HG02884 (cell line): Measurements from ENCODE around the gene YEATS4.

Source experiments
- ATAC-seq: cut with Tn5 transposase; IDR thresholded peaks from one replicate; pipeline ENCODE4 v1.9.1; 2021; ENCODE audit warnings: mild to moderate bottlenecking, moderate library complexity; ENCODE audit not compliant: unreplicated experiment

Gene YEATS4

DNA sequence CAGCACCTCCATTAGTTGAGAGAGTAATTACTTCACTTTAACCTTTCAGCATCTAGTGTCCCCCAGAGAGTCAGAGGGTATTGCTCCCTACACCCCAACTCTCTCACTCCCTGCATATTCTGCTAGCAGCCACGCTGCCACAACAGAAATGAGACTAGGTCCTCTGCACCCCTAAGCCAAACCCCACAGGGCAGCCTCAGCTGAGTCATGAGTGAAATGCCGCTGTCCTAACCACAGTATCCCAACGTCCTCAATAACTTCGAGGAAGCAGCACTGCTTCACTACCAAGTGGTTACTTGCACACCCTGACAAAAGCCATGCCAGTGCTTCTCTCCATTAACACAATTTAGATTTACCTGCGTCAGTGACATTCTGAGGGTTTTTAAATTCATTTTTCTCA lies 18.2 kb upstream of the YEATS4 start:
- ATAC-seq, result no peak

DNA sequence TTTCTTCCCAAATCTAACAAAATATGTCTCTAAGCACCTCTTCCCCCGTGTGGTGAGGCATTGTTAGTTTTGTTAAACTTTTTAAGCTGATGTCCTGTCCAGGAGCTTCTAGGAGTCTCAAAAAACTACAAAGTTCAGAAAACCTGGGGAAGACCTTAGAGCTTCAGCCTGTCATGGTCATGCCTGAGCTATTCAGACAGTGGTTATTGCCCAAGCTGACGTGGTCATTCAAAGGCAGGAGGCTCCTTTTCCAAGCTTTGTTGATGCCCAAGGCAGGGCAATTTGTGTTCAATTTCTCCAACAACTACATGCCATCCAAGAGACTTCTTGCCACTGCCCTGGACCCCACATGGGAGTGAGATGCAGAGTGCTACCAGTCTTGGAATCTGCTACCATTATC lies 17.1 kb upstream of the YEATS4 start:
- ATAC-seq, result no peak

DNA sequence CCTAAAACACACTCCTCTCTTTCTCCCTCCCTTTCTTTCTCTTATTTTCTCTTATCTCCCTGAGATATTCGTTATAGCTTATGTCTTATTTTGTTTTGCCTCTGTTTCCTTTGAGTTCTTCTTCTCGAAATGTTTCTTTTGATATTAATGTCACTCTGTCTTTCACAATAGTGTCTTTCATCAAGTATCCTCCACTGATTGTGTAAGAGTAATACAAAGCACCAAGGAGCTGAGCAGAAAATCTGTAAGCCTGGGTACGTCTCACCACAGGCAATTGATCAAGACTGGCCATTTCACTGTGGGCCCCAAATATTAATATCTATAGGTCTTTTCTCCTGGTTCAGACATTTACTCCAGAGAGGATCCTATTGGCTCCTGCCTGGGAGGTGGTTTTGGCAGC lies 16.2 kb upstream of the YEATS4 start:
- no peak for ATAC-seq

DNA sequence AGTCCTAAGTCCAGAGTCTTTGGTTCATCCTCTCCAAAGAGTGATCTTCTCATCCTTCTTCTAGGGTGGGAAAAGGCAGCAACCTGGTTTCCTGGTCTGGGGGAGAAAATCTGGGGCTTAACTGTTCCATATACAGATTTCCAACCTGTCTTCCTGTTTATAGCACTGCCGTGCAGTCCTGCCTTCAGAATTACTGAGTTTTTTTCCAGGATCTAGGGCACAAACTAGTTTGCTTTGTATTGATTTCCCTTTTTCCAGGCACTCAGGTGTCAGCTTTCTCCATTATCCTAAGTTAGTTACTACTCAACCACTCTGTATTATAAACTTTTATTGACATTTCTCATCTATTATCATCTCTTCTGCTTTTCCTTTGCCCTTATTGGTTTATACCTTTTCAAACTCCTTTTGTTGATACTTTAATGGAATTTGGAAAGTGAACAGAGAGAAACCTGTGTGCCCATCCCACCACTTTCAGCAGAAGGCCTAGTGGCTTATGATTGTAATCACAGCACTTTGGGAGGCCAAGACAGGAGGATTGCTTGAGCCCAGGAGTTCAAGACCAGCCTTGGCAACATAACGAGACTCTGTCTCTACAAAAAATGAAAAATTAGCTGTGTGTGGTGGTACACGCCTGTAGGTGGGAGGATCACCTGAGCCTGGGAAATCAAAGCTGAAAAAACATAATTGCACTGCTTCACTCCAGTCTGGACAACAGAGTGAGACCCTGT lies 15.5 kb upstream of the YEATS4 start:
- ATAC-seq, result no peak

DNA sequence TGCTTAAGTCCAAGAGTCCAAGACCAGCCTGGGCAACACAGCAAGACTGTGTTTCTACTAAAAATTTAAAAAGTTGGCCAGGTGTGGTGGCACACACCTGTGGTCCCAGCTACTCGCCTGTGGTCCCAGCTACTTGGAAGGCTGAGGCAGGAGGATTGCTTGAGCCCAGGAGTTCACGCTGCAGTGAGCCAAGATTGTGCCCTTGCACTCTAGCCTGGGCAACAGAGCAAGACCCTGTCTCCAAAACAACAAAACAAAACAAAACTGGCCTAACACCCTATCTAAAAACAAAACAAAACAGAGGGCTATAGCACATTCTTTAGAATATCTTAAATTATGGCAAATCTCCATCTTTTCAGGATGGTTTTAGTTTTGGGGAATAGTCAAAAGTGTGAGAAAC lies 14.5 kb upstream of the YEATS4 start:
- ATAC-seq, result no peak

DNA sequence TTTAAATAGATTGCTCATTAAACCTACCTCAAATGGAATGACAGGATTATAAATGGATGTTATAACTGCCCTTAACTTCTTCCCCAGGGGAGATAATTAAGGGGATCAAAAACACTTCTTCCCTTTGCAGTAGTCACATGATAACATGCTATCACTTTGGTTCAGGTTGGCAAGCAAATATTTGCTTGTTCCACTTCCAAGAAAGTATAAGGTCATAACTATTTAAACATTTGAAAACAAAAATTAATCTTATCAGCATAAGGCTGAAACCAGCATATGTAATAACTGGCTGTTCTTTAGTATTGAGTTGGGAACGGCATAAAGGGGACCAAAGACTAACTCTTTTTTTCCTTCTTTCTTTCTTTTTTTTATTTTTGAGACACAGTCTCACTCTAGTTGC lies 13.8 kb upstream of the YEATS4 start:
- no peak for ATAC-seq

DNA sequence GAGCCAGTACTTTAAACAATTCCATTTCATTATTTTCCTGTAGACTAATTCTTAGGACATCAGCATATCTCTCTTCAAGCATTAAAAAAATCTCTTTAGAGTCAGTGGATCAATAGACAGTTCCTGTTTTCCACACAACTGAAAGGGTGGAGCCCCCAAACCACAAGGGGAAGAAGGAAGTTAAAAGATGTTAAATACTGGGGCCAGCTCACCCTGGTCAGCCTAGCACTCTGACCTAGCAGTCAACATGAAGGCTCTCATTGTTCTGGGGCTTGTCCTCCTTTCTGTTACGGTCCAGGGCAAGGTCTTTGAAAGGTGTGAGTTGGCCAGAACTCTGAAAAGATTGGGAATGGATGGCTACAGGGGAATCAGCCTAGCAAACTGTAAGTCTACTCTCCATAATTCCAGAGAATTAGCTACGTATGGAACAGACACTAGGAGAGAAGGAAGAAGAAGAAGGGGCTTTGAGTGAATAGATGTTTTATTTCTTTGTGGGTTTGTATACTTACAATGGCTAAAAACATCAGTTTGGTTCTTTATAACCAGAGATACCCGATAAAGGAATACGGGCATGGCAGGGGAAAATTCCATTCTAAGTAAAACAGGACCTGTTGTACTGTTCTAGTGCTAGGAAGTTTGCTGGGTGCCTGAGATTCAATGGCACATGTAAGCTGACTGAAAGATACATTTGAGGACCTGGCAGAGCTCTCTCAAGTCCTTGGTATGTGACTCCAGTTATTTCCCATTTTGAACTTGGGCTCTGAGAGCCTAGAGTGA lies 11.2 kb upstream of the YEATS4 start, which contains the start of gene LYZ:
LYZ (plus strand) TSS at position 220 of the 777 bp plus-strand sequence; CDS start at position 248, 28 bp downstream.
- ATAC-seq, result no peak

DNA sequence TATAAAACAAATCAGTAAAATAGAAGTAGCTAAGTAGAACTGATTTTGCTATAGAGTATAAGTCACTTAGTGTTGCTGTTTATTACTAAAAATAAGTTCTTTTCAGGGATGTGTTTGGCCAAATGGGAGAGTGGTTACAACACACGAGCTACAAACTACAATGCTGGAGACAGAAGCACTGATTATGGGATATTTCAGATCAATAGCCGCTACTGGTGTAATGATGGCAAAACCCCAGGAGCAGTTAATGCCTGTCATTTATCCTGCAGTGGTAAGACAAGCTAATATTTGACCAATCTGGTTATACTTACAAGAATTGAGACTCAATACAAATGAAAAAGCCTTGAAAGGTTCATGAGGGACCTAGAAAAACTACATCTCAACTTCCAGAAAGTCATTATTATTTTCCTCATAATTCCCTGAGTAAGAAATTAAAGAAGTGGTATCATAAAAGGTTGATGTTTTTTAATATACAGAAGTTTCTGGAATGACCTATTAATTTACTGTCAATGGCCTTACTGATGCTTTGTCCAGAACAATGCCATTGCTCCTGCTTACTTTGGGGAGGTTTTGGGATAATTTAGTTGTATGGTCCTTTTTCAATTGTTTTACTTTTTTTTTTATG lies 9.4 kb upstream of the YEATS4 start:
- no peak for ATAC-seq

DNA sequence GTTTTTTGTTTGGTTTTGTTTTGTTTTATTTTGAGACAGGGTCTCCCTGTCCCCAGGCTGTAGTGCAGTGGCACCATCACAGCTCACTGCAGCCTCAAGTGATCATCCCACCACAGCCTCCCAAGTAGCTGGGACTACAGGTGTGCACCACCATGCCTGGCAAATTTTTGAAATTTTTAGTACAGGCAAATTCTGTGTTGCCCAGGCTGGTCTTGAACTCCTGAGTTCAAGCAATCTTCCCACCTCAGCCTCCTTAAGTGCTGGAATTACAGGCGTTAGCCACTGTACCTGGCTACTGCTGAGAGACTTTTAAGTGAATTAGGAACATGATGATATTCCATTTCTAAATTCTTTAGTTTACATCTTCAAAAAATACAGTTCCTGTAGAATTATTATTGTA lies 8.8 kb upstream of the YEATS4 start:
- no peak for ATAC-seq

DNA sequence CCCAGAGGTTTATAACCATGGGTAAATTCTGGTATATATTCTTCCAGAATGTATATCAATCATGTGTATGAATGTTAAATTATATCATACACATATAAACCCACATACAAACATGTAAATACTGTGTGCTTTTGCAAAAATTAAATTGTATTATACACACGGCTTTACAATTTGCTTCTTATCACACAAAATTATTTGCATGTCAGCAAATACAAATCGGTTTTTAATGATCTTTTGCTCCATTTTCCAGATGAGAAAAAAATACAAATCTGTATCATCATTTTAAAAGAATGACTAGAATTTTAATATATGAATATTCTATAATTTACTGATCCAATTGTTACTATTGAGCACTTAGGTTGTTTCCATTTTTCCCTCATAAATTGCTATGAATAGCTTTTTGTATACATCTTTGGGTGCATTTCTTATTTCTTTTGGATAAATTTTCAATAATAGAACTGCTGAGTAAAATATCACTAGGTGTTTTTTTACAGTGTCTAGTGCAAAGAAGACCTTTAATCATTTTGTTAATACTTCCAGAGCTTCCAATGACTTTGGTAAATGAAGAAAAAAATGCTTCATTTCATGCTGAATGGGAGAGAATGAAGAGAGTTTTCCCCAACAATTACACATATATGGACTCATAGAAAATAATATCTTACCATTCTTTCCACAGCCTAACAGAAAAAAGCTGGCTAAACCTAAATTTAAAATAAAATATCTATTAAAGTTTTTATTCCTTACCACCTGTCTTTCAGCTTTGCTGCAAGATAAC lies 7.9 kb upstream of the YEATS4 start:
- no peak for ATAC-seq

DNA sequence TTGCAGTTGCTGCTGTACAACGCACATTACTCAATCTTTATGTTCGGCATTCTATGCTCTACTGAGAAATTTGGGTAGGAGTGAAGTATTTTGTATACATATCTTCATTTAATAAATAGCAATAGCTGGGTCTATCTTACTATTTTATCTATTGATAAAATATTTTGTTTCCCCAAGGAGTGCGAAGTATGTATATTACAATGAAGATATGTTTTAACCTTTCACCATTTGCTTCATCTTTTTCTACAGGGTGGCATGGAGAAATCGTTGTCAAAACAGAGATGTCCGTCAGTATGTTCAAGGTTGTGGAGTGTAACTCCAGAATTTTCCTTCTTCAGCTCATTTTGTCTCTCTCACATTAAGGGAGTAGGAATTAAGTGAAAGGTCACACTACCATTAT lies 6.6 kb upstream of the YEATS4 start:
- ATAC-seq, result no peak

DNA sequence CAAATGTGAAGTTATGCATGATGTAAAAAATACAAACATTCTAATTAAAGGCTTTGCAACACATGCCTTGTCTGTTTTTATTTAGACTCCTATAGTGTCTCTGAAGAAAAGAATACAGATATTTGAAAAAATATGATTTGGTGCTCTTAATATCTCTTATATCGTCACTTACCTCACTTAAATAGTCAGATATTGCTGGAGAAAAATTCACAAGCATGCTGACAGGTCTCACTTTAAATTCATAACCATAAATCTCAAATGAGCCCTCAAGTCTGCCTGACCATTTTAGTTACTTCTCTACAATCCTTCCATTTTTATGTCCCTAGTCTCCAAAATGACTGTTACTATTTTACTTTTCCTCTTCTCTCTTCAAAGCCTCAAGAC lies 5.4 kb upstream of the YEATS4 start:
- no peak for ATAC-seq

DNA sequence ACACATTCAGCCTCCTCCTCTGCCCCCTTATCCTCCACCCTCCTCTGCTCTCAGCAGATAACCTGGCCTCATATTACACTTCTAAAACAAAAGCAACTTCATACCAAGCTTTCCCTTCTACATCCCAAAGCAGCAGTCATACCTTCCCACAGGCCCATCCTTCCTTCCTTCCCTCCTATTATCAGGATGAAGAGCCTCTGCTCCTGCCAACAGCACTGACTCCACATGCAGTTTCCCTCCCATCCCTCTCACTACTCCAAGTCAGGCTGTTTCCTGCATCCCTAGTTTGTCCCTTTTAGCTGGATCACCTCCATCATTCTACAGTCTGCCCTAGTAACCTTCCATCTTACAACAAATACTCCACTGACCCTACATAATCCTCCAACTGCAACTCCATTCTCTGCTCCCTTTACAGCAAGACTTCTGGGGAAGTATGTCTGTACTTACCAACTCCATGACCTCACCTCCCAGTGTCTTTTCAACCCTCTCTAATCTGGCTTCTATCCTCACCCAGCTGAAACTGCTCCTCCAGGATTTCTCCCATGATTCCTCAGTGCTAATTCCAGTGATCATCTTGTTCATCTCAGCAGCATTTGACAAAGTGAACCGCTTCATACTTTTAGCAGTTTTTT lies 4.9 kb upstream of the YEATS4 start:
- ATAC-seq, result no peak

DNA sequence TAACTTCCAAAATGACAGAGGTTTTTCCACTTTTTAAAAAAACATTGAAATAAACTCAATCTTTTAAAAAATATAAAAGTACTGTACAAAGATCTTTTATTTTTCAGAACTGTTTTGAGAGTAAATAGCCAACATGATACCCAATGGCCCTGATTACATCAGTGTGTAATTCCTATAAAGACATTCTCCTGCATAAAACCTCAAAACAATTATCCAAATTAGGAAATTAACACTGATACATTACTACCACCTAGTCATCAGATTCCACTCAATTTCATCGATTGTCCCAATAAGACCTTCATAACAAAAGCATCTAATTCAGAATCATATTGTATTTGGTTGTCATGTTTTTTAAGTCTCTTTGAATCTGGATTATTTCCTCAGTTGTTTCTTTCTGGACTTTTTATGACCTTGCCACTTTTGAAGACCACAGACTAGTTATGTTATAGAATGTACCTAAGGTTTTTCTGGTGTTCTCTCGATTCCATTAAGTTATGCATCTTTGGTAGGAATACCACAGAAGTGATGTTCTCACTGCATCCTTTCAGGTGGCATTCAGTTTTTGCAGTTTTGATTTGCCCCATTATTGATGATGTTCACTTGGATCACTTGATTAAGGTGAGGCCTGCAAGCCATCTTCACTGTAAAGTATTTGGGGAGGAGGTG lies 4.0 kb upstream of the YEATS4 start:
- no peak for ATAC-seq

DNA sequence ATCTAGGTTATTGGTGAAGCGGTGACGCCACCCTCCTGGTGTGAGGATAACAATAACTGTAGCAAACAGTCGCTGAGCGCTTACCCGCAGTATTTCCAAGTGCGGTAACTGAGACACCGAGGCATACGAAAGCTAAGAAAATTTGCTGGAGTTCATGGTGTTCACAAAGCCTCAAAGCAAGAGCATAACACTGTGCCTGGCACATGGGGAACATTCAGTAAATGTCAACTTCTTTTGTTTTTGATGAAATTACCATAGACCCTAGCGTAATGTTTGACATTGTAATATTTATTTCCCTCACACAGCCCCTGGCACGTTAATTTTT lies 767 bp downstream of the YEATS4 start:
- ATAC-seq, result no peak

DNA sequence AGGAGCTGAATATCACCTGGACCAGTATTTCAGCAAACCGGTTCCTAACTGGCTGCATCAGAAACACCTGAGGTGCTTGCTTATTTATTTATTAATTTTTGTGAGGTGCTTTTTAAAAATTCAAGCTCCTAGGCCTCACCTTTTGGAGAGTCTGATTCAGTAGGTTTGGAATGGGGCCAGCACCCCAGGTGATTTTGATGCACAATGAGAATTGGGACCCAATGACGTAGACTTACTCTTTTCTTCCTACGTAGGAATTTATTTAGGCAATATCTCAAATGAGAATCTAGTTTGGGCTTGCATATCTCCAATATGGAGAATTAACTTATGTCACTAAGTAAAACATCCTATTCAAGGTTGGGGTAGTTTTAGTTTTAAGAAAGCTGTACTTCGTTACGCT lies 7.3 kb downstream of the YEATS4 start:
- no peak for ATAC-seq

DNA sequence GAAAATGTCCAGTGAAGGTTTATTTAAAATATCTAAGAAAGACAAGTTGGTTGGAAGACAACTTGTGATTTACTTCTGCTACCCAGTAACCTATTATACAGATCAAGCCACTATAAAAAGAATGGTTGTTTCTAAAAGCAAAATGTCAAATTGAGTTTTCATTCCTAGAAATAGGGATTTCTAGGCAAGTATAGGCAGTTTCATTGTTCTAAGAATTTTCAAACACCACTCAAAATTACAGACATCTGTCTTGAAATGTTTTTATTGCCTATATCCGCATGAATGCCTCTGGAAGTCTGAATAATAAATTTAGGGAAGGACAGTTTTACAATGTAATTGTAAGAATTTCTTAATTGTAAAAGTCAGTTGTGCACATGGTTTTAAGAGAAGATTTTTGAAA lies 8.6 kb downstream of the YEATS4 start:
- ATAC-seq, result no peak

DNA sequence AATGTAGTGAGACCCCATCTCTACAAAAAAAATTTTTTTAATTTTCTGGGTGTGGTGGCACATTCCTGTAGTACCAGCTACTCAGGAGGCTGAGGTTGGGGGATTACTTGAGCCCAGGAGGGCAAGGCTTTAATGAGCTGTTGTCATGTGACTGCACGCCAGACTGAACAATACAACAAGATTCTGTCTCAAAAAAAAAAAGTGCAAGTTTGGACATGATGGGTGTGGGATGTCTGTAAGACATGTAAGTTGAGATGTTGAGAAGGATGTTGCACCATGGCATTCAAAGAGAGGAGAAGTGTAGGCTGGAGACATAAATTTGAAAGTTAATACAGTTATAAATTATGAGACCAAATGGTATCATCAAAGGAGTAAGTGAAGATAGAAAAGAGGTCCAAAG lies 23.5 kb downstream of the YEATS4 start:
- ATAC-seq, result no peak

DNA sequence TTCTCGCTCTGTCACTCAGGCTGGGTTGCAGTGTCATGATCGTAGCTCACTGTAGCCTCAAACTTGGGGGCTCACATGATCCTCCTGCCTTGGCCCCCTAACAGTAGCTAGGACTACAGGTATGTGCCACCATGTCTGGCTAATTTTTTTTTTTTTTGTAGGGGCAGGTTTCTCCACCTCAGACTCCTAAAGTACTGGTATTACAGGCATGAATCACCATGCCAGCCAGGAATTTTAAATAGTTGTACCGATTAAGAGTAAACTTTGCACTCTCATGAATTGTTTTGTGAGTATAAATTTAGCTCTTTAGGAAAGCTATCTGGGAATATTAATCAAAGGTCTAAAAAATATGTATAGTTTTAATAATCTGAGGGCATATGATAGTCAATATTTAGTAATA lies 25.5 kb downstream of the YEATS4 start:
- no peak for ATAC-seq

DNA sequence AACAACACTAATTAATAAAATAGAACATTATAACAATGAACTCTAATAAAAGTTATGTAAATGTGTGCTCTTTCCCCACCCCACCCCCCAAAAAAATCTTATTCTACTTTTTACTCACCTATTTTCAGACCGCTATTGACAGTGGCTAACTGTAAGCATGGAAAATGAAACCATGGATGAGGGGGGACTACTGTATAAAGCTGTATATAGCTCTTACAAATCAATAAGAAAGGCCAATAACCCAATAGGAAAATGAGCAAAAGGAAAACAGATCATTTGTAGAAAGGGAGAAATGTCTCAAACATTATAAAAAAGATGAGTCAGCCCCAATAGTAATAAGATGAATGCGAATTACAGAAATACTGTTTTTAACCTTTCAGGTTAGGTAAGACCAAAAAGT lies 27.4 kb downstream of the YEATS4 start:
- no peak for ATAC-seq

DNA sequence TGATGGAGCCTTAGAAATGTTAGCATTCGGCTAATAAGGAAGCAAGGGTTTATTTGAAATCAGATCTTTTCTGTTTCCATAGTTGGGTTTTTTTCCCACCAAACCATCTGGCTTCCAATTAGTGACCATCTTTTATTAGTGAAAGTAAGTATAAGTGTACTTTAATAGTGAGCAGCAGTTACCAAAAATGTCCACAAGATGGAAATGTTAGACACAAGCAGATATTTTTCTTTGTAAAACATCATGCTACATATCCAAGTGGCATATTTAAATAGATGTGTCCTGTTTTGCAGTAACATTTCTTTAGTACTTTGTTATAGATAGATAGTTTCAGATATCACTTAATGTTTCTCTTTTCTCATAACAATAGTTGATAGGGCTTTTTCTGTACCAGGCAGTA lies 28.8 kb downstream of the YEATS4 start:
- no peak for ATAC-seq
